ENCODE measurements around the gene TRUB1.

The TRUB1 gene

GRCh38 chr10:114982989-114983388 lies 45.0 kb downstream of the TRUB1 start:
- DNase-seq (ENCODE audit: low read depth, low spot score): no peak

DNA sequence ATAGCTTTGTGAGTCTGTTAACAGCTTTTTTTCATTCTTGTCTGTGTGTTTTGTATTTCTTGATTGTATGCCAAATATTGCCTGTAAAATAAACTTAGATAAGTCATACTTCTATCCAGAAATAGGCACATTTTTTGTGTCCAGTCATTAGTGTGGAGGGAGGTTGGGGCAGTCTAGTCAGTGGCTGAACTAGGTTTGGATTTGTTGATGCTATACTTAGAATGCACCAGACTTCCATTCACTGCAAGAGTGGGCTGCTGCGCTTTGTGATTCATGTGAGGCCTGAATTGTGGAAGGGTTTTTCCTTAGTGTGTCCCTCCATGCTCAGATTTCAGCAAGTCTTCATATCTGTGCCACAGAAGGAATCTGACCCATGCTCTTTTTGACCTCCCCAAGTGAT lies 50.0 kb downstream of the TRUB1 start:
- no peak for DNase-seq (ENCODE audit: low read depth, low spot score)

- no peak for DNase-seq (ENCODE audit: low read depth, low spot score)
Measured at GRCh38 chr10:114990586-114990985, 52.6 kb downstream of the TRUB1 start.

DNA sequence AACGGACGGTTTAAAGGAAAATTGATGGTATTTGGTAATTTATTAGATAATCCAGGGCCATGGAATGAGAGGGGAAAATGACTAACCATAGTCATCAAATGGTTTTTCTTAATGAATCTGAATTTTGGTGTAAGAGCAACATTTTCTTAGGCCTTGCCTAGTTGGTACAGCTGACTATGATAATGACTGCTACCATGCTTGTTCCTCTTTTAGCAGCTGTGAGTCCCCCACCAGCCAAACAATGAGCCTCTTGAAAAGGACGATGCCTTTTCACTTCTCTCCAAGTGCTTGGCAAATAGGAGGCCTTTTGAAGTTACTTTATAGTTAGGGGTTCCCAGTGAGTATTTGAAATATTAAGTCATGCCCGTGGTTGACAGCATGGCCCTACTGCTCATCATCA lies 53.0 kb downstream of the TRUB1 start:
- no peak for DNase-seq (ENCODE audit: low read depth, low spot score)

DNA sequence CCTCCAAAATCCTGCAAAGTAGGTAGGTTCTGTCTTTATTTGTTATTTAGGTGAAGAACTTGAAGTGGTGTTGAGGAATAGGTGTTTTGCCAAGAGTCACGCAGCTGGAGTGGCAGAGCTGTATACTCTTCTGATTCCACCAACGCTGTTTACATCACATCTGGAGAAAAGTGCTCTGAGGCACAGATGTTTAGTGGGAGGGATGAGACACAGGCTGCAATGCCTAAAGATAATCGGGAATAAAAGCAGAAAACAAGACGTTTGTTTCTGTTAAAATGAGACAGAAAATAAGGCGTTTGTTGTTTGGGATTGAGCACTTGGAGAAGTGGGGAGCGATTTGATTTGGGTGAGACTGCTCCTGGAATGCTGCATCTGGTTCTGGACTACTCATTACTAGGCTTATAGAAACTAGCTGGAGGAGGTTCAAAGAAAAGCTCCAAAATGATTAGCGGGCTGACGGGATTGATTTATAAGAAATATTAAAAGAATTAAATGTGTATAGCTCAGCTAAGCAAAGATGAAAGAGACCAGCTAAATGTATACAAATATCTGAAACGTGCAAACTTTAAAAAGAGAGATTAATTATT lies 54.3 kb downstream of the TRUB1 start:
- no peak for DNase-seq (ENCODE audit: low read depth, low spot score)

- no peak for DNase-seq (ENCODE audit: low read depth, low spot score)
Measured at GRCh38 chr10:114995468-114996247, 57.7 kb downstream of the TRUB1 start.

- DNase-seq (ENCODE audit: low read depth, low spot score): no peak
Measured at GRCh38 chr10:114996542-114996941, 58.5 kb downstream of the TRUB1 start.

- no peak for DNase-seq (ENCODE audit: low read depth, low spot score)
Measured at GRCh38 chr10:114998993-114999392, 61.0 kb downstream of the TRUB1 start.

GRCh38 chr10:115001506-115002381 lies 63.7 kb downstream of the TRUB1 start:
- no peak for DNase-seq (ENCODE audit: low read depth, low spot score)

DNA sequence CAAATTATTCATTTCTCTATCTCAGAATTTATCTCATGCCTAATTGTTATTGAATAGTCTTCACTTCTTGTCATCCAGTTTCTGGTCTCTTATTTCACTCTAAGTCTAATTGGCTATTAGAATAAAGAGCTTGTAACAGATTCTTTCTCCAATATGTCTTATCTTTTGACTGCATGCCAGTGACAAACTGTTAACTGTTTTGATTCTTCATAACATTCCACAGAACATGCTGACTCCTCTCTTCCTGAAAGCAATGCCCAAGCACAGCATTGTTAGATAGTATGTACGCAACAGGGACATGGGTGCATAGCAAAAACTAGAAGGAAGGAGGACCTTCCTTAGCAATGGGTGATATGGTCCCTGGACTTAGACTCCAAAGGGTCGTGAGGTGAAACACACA lies 65.4 kb downstream of the TRUB1 start:
- DNase-seq (ENCODE audit: low read depth, low spot score): no peak

DNA sequence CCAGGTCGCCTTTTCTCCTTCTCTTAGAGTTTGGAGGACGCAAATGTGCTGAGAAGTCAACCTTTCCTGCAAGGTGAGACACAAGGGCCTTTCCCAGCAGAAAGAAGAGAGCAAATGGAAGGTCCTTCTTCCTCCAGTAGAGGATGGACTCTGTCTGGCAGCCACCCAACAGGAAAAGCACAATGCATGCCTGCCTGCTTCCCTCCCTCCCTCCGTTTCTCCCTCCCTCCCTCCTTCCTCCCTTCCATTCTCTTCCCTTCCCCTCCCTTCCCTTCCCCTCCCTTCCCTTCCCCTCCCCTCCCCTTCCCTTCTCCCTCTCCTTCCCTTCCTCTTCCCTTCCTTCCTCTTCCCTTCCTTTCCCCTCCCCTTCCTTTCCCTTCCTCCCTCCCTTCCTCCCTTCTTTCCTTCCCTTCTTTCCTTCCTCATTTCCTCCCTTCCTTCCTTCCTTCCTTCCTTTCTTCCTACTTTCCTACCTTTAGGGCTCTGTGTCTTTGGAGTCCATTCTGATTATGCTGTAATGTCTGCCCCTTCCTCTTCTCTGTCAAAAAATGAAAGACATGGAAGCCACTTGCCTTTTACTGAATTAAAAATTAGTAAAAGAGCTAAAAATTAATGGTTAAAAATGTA lies 66.4 kb downstream of the TRUB1 start:
- no peak for DNase-seq (ENCODE audit: low read depth, low spot score)

DNA sequence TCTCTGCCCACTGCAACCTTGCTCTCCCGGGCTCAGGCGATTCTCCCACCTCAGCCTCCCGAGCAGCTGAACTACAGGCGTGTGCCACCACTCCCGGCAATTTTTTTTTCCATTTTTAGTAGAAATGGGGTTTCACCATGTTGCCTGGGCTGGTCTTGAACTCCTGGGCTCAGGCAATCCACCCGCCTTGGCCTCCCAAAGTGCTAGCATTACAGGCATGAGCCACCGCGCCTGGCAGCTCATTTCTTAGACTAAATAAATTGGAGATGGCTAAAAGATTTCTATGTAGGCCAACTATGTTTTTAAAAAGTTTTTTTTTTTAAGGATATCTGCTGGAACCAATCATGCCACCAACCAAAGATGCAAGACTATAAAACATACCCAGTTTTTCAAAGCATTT lies 67.8 kb downstream of the TRUB1 start:
- no peak for DNase-seq (ENCODE audit: low read depth, low spot score)

DNA sequence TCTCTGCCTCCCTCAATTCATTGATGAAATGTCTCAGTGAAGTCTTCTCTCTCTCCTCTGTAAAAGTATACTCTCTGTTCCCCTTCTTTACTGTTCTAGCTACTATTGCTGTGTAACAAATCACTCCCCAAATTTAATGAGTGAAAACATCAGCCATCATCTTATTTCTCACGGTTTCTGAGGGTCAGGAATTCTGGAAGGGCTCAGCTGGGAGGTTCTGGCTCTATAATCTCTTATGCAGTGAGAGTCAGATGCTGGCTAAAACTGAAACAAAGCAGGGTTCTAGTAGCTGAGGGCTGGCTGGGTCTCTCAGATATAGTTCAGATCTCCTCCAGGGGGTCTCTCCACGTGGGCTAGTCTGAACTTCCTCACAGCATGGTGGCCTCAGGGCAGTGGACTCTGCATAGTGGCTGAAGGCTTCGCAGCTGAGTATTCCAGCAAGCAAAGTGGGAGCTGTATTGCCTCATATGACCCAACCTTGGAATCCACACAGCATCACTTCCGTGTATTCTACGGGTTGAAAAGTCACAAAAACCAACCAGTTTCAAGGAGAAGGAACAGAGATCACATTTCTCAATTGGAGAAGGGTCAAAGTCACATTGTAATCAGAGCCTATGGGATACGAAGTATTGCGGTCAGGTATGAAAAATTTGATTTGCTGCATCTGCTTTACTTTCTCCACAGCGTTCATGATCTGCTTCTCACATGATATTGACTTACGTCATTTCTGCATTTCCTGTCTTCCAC lies 80.4 kb downstream of the TRUB1 start:
- no peak for DNase-seq (ENCODE audit: low read depth, low spot score)

DNA sequence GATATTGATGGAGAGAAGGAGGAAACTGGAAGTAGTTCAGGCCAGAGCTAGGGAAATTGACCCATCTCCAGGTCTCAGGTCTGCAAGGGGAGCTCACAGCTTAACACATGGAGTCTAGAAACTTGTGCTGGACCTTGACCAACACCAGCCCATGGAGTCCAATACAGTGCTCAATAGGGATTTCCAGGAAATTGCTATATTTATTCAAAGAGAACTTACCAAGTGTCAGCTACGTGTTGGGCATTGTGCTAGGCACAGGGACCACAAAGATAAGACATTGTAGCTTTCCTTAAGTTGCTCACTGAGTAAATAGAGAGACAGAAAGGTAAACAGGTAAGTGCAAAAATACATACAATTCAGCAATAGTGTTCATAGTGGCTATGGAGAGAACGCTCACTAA lies 82.5 kb downstream of the TRUB1 start:
- no peak for DNase-seq (ENCODE audit: low read depth, low spot score)

- no peak for DNase-seq (ENCODE audit: low read depth, low spot score)
Measured at GRCh38 chr10:115022733-115023132, 84.7 kb downstream of the TRUB1 start.

- no peak for DNase-seq (ENCODE audit: low read depth, low spot score)
Measured at GRCh38 chr10:115023715-115024114, 85.7 kb downstream of the TRUB1 start.

GRCh38 chr10:115024371-115024770 lies 86.4 kb downstream of the TRUB1 start:
- no peak for DNase-seq (ENCODE audit: low read depth, low spot score)

- DNase-seq (ENCODE audit: low read depth, low spot score): no peak
Measured at GRCh38 chr10:115026056-115026745, 88.2 kb downstream of the TRUB1 start.

- DNase-seq (ENCODE audit: low read depth, low spot score): no peak
Measured at GRCh38 chr10:115026746-115027140, 88.7 kb downstream of the TRUB1 start.
